Endothelial cell of umbilical vein (primary cell): ENCODE measurements around the gene CLINT1. TPM values are rescaled to one million over a fixed set of nuclear protein-coding genes. Genes with fewer than 3 reads are reported as not detected.

Experiments used
- BruUV-seq: library from RNA; stranded (reverse); fragments of 400-500 nt; replicated peaks from 2 replicates; lab custom pipeline; 2021; lab: Mats Ljungman, UMichigan
- CTCF ChIA-PET: fragments of 300-600, 350-600 bp; sonication (Branson Sonifier 250); formaldehyde crosslinking; loops from one replicate; lab custom pipeline; 2021; ENCODE audit warnings: antibody characterized with exemption, inconsistent platforms; lab: Charles Lee
- POLR2A ChIA-PET: fragments of 300-600, 350-600 bp; sonication (Branson Sonifier 250); formaldehyde crosslinking; loops from one replicate; lab custom pipeline; 2021; ENCODE audit warnings: antibody characterized with exemption, inconsistent platforms; lab: Charles Lee
- DNase-seq: peaks from one replicate; pipeline ENCODE4 v3.0.0-alpha.2; 2011; ENCODE audit warnings: low read depth, low spot score
- FAIRE-seq: peaks from 2 replicates; lab custom pipeline; 2011; peaks lifted over from hg19 to GRCh38; lab: Jason Lieb, UNC
- H2AFZ ChIP-seq: 2 replicates; pipeline ENCODE4 v1.6.0; 2012; ENCODE audit warnings: low read depth, low read length, control low read depth, inconsistent platforms
- H3K27ac ChIP-seq: 2 replicates; pipeline ENCODE4 v1.5.1; 2011; ENCODE audit warnings: low read depth, mild to moderate bottlenecking, control low read depth, low read length, moderate library complexity; ENCODE audit not compliant: insufficient read depth
- H3K27me3 ChIP-seq, 2 experiments: 2 replicates each; pipeline versions ENCODE4 v1.6.0 to v1.6.1; 2011; ENCODE audit warnings: low read length in 2 of 2, mixed read lengths in 1 of 2; ENCODE audit not compliant: control insufficient read depth in 2 of 2, insufficient read depth in 2 of 2
- H3K36me3 ChIP-seq, 2 experiments: 2 replicates in 1 of 2; 3 replicates in 1 of 2; pipeline ENCODE4 v1.5.1; 2011; ENCODE audit warnings: low read length in 2 of 2, mild to moderate bottlenecking in 1 of 2, moderate library complexity in 1 of 2; ENCODE audit not compliant: control insufficient read depth in 2 of 2, insufficient read depth in 2 of 2; ENCODE audit errors: extremely low read depth in 1 of 2
- H3K4me1 ChIP-seq: 3 replicates; pipeline ENCODE4 v1.5.1; 2011; ENCODE audit warnings: mild to moderate bottlenecking, low read length; ENCODE audit not compliant: control insufficient read depth, insufficient read depth; ENCODE audit errors: extremely low read depth
- H3K4me2 ChIP-seq: 2 replicates; pipeline ENCODE4 v1.6.1; 2011; ENCODE audit warnings: low read length, control low read depth, mixed read lengths; ENCODE audit not compliant: insufficient read depth
- H3K4me3 ChIP-seq, 3 experiments: fragments of 200-600 bp in 1 of 3; sonication (generic), shearing (Covaris generic) in 1 of 3; replicated peaks in 1 of 3; 2 replicates each; pipeline ENCODE4 v1.5.1; 2011 to 2016; ENCODE audit warnings: control low read depth in 3 of 3, low read length in 3 of 3, mild to moderate bottlenecking in 2 of 3, inconsistent platforms in 1 of 3, low read depth in 1 of 3, moderate library complexity in 1 of 3; ENCODE audit not compliant: insufficient read depth in 1 of 3
- H3K79me2 ChIP-seq: 2 replicates; pipeline ENCODE4 v1.6.0; 2012; ENCODE audit warnings: low read length, inconsistent platforms; ENCODE audit not compliant: control insufficient read depth, insufficient read depth
- H3K9ac ChIP-seq: replicated peaks from 2 replicates; pipeline ENCODE3; 2011; ENCODE audit warnings: low read length, control low read depth; ENCODE audit not compliant: insufficient read depth; ENCODE audit errors: extremely low read depth
- H3K9me1 ChIP-seq: replicated peaks from 3 replicates; pipeline ENCODE4 v1.6.0; 2011; ENCODE audit warnings: mild to moderate bottlenecking, low read length; ENCODE audit not compliant: control insufficient read depth, insufficient read depth; ENCODE audit errors: extremely low read depth
- H3K9me3 ChIP-seq: replicated peaks from 2 replicates; pipeline ENCODE4 v1.5.1; 2012; ENCODE audit warnings: low read length, inconsistent platforms; ENCODE audit not compliant: control insufficient read depth, insufficient read depth
- H4K20me1 ChIP-seq: replicated peaks from 2 replicates; pipeline ENCODE3; 2011; ENCODE audit warnings: mild to moderate bottlenecking, low read length; ENCODE audit not compliant: control insufficient read depth, insufficient read depth; ENCODE audit errors: extremely low read depth
- EZH2 ChIP-seq: IDR thresholded peaks from 2 replicates; pipeline ENCODE4 v1.6.1; 2012; ENCODE audit warnings: borderline replicate concordance, low read depth, mild to moderate bottlenecking, moderate library complexity, low read length, inconsistent platforms; ENCODE audit not compliant: severe bottlenecking
- FOS ChIP-seq: IDR thresholded peaks from 2 replicates; pipeline ENCODE4 v1.6.1; 2011; ENCODE audit warnings: mild to moderate bottlenecking, low read length, moderate library complexity, borderline replicate concordance; ENCODE audit not compliant: insufficient read depth
- GATA2 ChIP-seq: IDR thresholded peaks from 2 replicates; pipeline ENCODE4 v1.7.0; 2011; ENCODE audit warnings: low read depth, mild to moderate bottlenecking, moderate library complexity, mixed read lengths, low read length; ENCODE audit not compliant: insufficient read length, insufficient read depth
- JUN ChIP-seq: IDR thresholded peaks from 2 replicates; pipeline ENCODE4 v1.6.1; 2011; ENCODE audit warnings: borderline replicate concordance, low read depth; ENCODE audit not compliant: insufficient read length, insufficient read depth
- MYC ChIP-seq: IDR thresholded peaks from one replicate; pipeline ENCODE4 v1.6.1; 2011; ENCODE audit warnings: mild to moderate bottlenecking, low read depth, low read length
- POLR2A ChIP-seq: IDR thresholded peaks from 2 replicates; pipeline ENCODE4 v1.6.1; 2012; ENCODE audit warnings: low read depth, mild to moderate bottlenecking, control low read depth, low read length
- POLR2AphosphoS5 ChIP-seq: IDR thresholded peaks from 2 replicates; pipeline ENCODE4 v1.6.1; 2012; ENCODE audit warnings: low read depth, mild to moderate bottlenecking, control low read depth, low read length, moderate library complexity; ENCODE audit not compliant: insufficient read depth
- dilution Hi-C: fragments of 300-500 bp; cut with MboI; formaldehyde crosslinking; loops from one replicate; pipeline ENCODE4 v1.15.0; 2019; ENCODE audit warnings: low sequenced_read_pairs; ENCODE audit not compliant: extremely low pct_ligation_motif_present
- intact Hi-C: fragments of 100-400 bp; cut with micrococcal nuclease; formaldehyde crosslinking; loops from one replicate; pipeline ENCODE4 v1.10.0; 2022
- polyA plus RNA-seq, 4 experiments: library from polyadenylated mRNA; depleted of rRNA in 3 of 4; stranded (reverse) in 3 of 4; unstranded in 1 of 4; fragments of >200 nt; gene quantifications; 2 replicates each; pipeline versions ENCODE4 v1.2.1 to v1.2.3, GENCODE V29; 2011 to 2012; ENCODE audit warnings: missing spikeins in 1 of 4
- total RNA-seq: library from RNA; stranded (reverse); gene quantifications from 2 replicates; pipeline ENCODE4 v1.2.3, GENCODE V29; 2021
- TF ChIP-seq, protein P1 (sequence below), 2 donors: IDR thresholded peaks; 1 replicate in 1 of 2; 2 replicates in 1 of 2; pipeline ENCODE4 v1.5.1; 2011; ENCODE audit warnings: low read length in 2 of 2, mild to moderate bottlenecking in 2 of 2, moderate library complexity in 2 of 2, control low read depth in 1 of 2, inconsistent platforms in 1 of 2, low read depth in 1 of 2; ENCODE audit not compliant: insufficient read depth in 1 of 2; ENCODE audit errors: extremely low read depth in 1 of 2
- TF ChIP-seq, protein P2 (sequence below): IDR thresholded peaks from 2 replicates; pipeline ENCODE4 v1.6.1; 2011; ENCODE audit not compliant: insufficient read depth, insufficient read length

CLINT1 gene
- total and polyA plus RNA-seq, 2 donors (not counting 3 experiments of a cell fraction or from before 2014, with no cell fraction given), result 76.6 to 158 TPM

DNA sequence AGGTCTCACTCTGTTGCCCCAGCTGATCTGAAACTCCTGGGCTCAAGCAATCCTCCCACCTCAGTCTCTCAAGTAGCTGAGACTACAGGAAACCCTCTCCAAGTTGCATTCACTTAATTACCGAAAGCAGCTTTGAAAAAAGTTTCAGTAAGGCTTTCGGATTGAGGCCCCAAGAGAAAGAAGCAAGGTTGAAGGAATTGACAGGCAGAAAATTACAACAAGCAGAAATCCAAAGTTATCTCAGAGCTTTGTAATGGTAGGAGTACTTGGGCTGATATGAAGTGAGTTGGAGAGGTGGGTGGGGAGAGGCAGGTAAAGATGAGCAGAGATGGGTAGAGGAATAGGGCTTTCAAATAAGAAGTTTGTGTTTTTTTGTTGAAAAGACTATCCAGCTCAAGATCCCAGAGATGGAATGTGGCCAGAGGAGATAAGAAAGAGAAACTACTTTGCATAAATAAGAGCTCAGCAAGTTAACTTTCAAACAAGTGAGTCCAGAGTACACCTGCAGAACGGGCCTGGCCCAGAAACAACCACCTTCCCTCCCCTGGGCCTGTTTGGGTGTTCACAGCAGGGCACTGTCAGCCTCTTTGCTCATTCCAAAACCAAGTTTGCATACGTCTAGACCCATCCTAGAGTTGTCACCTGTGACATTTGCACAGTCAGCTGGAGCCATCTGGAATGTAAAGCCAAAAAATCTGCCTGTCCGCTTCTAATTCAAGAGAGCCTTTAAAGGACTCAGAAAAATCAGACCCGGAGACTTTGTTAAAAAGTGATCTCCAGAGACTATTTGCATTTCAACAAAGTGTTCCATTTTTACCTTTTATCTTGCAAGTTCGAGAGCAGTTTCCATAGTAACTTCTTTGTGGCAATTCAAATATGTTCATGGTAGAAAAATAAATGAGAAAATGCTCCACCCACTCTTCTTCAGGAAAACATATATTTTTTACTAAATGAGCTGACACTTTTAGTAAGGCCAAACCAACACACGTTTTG is 2.2 kb upstream of the CLINT1 start:
- CTCF ChIA-PET, result interaction anchor here (0.8 to 1.6 kb wide), 5 partner anchors 32 to 1245 kb away, joined by 3 to 7 read pairs (median 3); no protein-coding TSS in a partner anchor
- H3K9ac ChIP-seq, result no peak overlapping the region
- no peaks in the 10 kb centered on the region for H3K27me3 ChIP-seq
- H2AFZ ChIP-seq, result no peak overlapping the region
- BruUV-seq, result no TSS peak
- FAIRE-seq, result no peak
- dilution Hi-C loops, result no loop called here
- H3K79me2 ChIP-seq, result peaks cover 27% of the 10 kb centered on the region
- H3K36me3 ChIP-seq, result no peaks in the 10 kb centered on the region
- no peak overlapping the region for H3K4me3 ChIP-seq
- no peak overlapping the region for H3K4me2 ChIP-seq
- no peak for DNase-seq
- no peak overlapping the region for H3K27ac ChIP-seq
- no peaks in the 10 kb centered on the region for H3K9me3 ChIP-seq
- intact Hi-C loops, result no loop called here
- POLR2A ChIA-PET, result no interaction called here
- H3K9me1 ChIP-seq, result no peaks in the 10 kb centered on the region
- TF ChIP-seq POLR2A (no peak), JUN (no peak), MYC (no peak), EZH2 (no peak), POLR2AphosphoS5 (no peak), GATA2 (no peak), FOS (no peak)
- TF ChIP-seq, protein P1, sequence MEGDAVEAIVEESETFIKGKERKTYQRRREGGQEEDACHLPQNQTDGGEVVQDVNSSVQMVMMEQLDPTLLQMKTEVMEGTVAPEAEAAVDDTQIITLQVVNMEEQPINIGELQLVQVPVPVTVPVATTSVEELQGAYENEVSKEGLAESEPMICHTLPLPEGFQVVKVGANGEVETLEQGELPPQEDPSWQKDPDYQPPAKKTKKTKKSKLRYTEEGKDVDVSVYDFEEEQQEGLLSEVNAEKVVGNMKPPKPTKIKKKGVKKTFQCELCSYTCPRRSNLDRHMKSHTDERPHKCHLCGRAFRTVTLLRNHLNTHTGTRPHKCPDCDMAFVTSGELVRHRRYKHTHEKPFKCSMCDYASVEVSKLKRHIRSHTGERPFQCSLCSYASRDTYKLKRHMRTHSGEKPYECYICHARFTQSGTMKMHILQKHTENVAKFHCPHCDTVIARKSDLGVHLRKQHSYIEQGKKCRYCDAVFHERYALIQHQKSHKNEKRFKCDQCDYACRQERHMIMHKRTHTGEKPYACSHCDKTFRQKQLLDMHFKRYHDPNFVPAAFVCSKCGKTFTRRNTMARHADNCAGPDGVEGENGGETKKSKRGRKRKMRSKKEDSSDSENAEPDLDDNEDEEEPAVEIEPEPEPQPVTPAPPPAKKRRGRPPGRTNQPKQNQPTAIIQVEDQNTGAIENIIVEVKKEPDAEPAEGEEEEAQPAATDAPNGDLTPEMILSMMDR (IDR thresholded peaks at IDR 0.05; ENCODE audit: extremely low read depth in 1 of 2, insufficient read depth in 1 of 2, low read depth in 1 of 2, low read length in 2 of 2), result no peak
- TF ChIP-seq, protein P2, sequence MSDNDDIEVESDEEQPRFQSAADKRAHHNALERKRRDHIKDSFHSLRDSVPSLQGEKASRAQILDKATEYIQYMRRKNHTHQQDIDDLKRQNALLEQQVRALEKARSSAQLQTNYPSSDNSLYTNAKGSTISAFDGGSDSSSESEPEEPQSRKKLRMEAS, result no peak
- peaks cover 14% of the 10 kb centered on the region for H3K4me1 ChIP-seq
- peaks cover 6% of the 10 kb centered on the region for H4K20me1 ChIP-seq
